ENCODE results near the gene CAPN12.

Gene CAPN12

GRCh38 chr19:38715555-38715954, 28.7 kb downstream of the CAPN12 start:
- Histone ChIP-seq H3K27me3 (ENCODE audit: control insufficient read depth, insufficient read depth, low read length) (no peaks in the 10 kb centered on the region), H3K9ac (no peak overlapping the region), H3K27ac (no peak overlapping the region), H3K9me3 (ENCODE audit: control insufficient read depth, low read length) (no peaks in the 10 kb centered on the region), H2AFZ (no peak overlapping the region), H3K4me1 (peaks cover 34% of the 10 kb centered on the region), H3K79me2 (peaks cover 13% of the 10 kb centered on the region), H3K4me2 (ENCODE audit: low read length) (no peak overlapping the region), H3K4me3 (ENCODE audit: low read depth, low read length) (no peak overlapping the region), H3K36me3 (ENCODE audit: control insufficient read depth, insufficient read depth, low read length) (no peaks in the 10 kb centered on the region)
- TF ChIP-seq, protein P1, sequence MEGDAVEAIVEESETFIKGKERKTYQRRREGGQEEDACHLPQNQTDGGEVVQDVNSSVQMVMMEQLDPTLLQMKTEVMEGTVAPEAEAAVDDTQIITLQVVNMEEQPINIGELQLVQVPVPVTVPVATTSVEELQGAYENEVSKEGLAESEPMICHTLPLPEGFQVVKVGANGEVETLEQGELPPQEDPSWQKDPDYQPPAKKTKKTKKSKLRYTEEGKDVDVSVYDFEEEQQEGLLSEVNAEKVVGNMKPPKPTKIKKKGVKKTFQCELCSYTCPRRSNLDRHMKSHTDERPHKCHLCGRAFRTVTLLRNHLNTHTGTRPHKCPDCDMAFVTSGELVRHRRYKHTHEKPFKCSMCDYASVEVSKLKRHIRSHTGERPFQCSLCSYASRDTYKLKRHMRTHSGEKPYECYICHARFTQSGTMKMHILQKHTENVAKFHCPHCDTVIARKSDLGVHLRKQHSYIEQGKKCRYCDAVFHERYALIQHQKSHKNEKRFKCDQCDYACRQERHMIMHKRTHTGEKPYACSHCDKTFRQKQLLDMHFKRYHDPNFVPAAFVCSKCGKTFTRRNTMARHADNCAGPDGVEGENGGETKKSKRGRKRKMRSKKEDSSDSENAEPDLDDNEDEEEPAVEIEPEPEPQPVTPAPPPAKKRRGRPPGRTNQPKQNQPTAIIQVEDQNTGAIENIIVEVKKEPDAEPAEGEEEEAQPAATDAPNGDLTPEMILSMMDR (IDR thresholded peaks at IDR 0.05): no peak

DNA sequence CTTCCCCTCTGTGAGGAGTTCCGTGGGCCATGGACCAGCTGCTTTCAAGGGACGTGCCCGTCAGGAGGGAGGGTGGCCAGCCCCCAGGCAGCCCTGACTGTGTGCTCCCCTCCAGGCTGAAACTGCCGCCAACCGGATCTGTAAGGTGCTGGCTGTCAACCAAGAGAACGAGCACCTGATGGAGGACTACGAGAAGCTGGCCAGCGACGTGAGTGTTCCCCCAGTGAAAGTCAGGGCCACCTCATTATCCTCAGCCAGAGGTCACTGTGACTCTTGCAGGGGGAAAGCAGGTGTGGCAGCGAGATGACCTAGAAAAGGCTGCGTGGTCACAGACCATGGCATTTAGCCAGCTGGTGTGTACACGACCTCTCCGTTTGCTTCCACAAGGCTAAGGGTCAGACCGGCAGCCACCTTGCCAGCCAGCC, 29.9 kb downstream of the CAPN12 start:
- TF ChIP-seq, protein P1 (IDR thresholded peaks at IDR 0.05): no peak
- H3K4me3 ChIP-seq (ENCODE audit: low read depth, low read length): no peak overlapping the region
- H3K4me2 ChIP-seq (ENCODE audit: low read length): no peak overlapping the region
- H3K79me2 ChIP-seq: peaks cover 6% of the 10 kb centered on the region
- no peaks in the 10 kb centered on the region for H3K9me3 ChIP-seq (ENCODE audit: control insufficient read depth, low read length)
- H3K27me3 ChIP-seq (ENCODE audit: control insufficient read depth, insufficient read depth, low read length): no peaks in the 10 kb centered on the region
- peaks cover 38% of the 10 kb centered on the region for H3K4me1 ChIP-seq
- no peak overlapping the region for H3K27ac ChIP-seq
- H3K9ac ChIP-seq: no peak overlapping the region
- H3K36me3 ChIP-seq (ENCODE audit: control insufficient read depth, insufficient read depth, low read length): no peaks in the 10 kb centered on the region
- H2AFZ ChIP-seq: no peak overlapping the region

GRCh38 chr19:38713865-38714264, 30.4 kb downstream of the CAPN12 start:
- Histone ChIP-seq H3K27ac (peak overlapping the region; percentile 77), H3K9ac (no peak overlapping the region), H3K4me2 (ENCODE audit: low read length) (no peak overlapping the region), H3K79me2 (peaks cover 6% of the 10 kb centered on the region), H3K27me3 (ENCODE audit: control insufficient read depth, insufficient read depth, low read length) (no peaks in the 10 kb centered on the region), H2AFZ (no peak overlapping the region), H3K36me3 (ENCODE audit: control insufficient read depth, insufficient read depth, low read length) (no peaks in the 10 kb centered on the region), H3K4me3 (ENCODE audit: low read depth, low read length) (no peak overlapping the region), H3K9me3 (ENCODE audit: control insufficient read depth, low read length) (no peaks in the 10 kb centered on the region), H3K4me1 (peaks cover 38% of the 10 kb centered on the region)
- TF ChIP-seq, protein P1 (IDR thresholded peaks at IDR 0.05): no peak

DNA sequence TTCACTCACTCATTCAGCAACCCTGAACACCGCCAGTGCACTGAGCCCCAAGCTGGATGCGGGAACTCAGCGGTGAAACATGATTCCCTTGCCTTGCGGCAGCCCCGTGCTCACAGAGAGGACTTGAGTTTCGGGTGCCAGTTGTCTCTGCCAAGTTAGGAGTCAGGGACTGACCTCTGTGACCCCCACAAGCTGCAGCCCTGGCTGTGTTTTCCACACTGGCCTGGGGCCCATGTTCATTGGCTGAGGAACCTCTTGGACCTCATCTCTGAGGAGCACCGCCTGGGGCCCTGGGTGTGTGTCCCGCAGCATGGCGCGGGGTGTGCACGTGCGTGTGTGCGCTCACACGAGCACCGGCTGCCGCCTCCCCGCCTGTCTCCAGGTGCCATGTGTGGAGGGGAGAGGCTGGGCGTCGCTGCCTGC, 31.0 kb downstream of the CAPN12 start:
- Histone ChIP-seq H3K9me3 (ENCODE audit: control insufficient read depth, low read length) (no peaks in the 10 kb centered on the region), H3K9ac (no peak overlapping the region), H3K27ac (peak overlapping the region; percentile 77), H3K4me2 (ENCODE audit: low read length) (peak overlapping the region; percentile 43), H3K4me1 (peaks cover 38% of the 10 kb centered on the region), H2AFZ (no peak overlapping the region), H3K4me3 (ENCODE audit: low read depth, low read length) (no peak overlapping the region), H3K79me2 (peaks cover 6% of the 10 kb centered on the region), H3K36me3 (ENCODE audit: control insufficient read depth, insufficient read depth, low read length) (no peaks in the 10 kb centered on the region), H3K27me3 (ENCODE audit: control insufficient read depth, insufficient read depth, low read length) (no peaks in the 10 kb centered on the region)
- TF ChIP-seq, protein P1 (IDR thresholded peaks at IDR 0.05): no peak

- no peaks in the 10 kb centered on the region for H3K9me3 ChIP-seq (ENCODE audit: control insufficient read depth, low read length)
- peaks cover 38% of the 10 kb centered on the region for H3K4me1 ChIP-seq
- peaks cover 6% of the 10 kb centered on the region for H3K79me2 ChIP-seq
- H3K27ac ChIP-seq: peak overlapping the region; percentile 77
- no peak overlapping the region for H3K9ac ChIP-seq
- H3K36me3 ChIP-seq (ENCODE audit: control insufficient read depth, insufficient read depth, low read length): no peaks in the 10 kb centered on the region
- H3K27me3 ChIP-seq (ENCODE audit: control insufficient read depth, insufficient read depth, low read length): no peaks in the 10 kb centered on the region
- TF ChIP-seq, protein P1 (IDR thresholded peaks at IDR 0.05): no peak
- no peak overlapping the region for H3K4me2 ChIP-seq (ENCODE audit: low read length)
- H3K4me3 ChIP-seq (ENCODE audit: low read depth, low read length): no peak overlapping the region
- no peak overlapping the region for H2AFZ ChIP-seq
These were observed 32.0 kb downstream of the CAPN12 start for GRCh38 chr19:38712161-38712748.
